Measurements from ENCODE around the gene DEF6.

DNA sequence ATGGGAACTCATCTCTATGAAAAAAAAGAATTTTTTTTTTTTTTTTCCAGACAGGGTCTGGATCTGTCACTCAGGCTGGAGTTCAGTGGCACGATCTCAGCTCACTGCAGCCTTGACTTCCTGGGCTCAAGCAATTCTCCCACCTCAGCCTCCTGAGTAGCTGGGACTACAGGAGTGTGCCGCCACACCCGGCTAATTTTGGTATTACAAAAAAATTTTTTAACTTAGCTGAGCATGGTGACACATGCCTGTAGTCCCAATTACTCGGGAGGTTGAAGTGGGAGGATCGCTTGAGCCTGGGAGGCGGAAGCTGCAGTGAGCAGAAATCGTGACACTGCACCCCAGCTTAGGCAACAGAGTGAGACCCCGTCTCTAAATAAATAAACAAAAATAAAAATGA, 7.5 kb downstream of the DEF6 start:
- no peak for TF ChIP-seq RAD21 (IDR thresholded peaks at IDR 0.05 in 1 of 2, conservative IDR thresholded peaks at IDR 0.05 in 1 of 2; ENCODE audit: low read depth in 2 of 2, low read length in 2 of 2)
- TF ChIP-seq, protein P1, sequence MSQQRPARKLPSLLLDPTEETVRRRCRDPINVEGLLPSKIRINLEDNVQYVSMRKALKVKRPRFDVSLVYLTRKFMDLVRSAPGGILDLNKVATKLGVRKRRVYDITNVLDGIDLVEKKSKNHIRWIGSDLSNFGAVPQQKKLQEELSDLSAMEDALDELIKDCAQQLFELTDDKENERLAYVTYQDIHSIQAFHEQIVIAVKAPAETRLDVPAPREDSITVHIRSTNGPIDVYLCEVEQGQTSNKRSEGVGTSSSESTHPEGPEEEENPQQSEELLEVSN (IDR thresholded peaks at IDR 0.05) = no peak
- no peak for TF ChIP-seq TCF12 (IDR thresholded peaks at IDR 0.05; ENCODE audit: low read depth, low read length)
- no peak for TF ChIP-seq SUZ12 (IDR thresholded peaks at IDR 0.05; ENCODE audit: low read length)
- TF ChIP-seq, protein P2, sequence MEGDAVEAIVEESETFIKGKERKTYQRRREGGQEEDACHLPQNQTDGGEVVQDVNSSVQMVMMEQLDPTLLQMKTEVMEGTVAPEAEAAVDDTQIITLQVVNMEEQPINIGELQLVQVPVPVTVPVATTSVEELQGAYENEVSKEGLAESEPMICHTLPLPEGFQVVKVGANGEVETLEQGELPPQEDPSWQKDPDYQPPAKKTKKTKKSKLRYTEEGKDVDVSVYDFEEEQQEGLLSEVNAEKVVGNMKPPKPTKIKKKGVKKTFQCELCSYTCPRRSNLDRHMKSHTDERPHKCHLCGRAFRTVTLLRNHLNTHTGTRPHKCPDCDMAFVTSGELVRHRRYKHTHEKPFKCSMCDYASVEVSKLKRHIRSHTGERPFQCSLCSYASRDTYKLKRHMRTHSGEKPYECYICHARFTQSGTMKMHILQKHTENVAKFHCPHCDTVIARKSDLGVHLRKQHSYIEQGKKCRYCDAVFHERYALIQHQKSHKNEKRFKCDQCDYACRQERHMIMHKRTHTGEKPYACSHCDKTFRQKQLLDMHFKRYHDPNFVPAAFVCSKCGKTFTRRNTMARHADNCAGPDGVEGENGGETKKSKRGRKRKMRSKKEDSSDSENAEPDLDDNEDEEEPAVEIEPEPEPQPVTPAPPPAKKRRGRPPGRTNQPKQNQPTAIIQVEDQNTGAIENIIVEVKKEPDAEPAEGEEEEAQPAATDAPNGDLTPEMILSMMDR (IDR thresholded peaks at IDR 0.05; ENCODE audit: control extremely low read depth in 1 of 3, insufficient read depth in 1 of 3, low read depth in 1 of 3, low read length in 3 of 3) = 0 out of 4 replicates have a peak, but pooled peaks of 1 of the 3 experiments have one; percentile 4
- TF ChIP-seq, protein P3, sequence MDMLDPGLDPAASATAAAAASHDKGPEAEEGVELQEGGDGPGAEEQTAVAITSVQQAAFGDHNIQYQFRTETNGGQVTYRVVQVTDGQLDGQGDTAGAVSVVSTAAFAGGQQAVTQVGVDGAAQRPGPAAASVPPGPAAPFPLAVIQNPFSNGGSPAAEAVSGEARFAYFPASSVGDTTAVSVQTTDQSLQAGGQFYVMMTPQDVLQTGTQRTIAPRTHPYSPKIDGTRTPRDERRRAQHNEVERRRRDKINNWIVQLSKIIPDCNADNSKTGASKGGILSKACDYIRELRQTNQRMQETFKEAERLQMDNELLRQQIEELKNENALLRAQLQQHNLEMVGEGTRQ (IDR thresholded peaks at IDR 0.05; ENCODE audit: low read length) = no peak
- TF ChIP-seq KDM1A (IDR thresholded peaks at IDR 0.05; ENCODE audit: borderline replicate concordance, low read length) = no peak
- no peak for TF ChIP-seq POLR2AphosphoS5 (IDR thresholded peaks at IDR 0.05; ENCODE audit: low read depth, low read length)
- no peak for TF ChIP-seq RFX5 (IDR thresholded peaks at IDR 0.05; ENCODE audit: borderline replicate concordance, low read depth, low read length)
- TF ChIP-seq, protein P4, sequence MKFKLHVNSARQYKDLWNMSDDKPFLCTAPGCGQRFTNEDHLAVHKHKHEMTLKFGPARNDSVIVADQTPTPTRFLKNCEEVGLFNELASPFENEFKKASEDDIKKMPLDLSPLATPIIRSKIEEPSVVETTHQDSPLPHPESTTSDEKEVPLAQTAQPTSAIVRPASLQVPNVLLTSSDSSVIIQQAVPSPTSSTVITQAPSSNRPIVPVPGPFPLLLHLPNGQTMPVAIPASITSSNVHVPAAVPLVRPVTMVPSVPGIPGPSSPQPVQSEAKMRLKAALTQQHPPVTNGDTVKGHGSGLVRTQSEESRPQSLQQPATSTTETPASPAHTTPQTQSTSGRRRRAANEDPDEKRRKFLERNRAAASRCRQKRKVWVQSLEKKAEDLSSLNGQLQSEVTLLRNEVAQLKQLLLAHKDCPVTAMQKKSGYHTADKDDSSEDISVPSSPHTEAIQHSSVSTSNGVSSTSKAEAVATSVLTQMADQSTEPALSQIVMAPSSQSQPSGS (IDR thresholded peaks at IDR 0.05; ENCODE audit: low read length) = no peak
- TF ChIP-seq CEBPB (IDR thresholded peaks at IDR 0.05; ENCODE audit: low read depth, low read length) = no peak
- no peak for TF ChIP-seq SP4 (IDR thresholded peaks at IDR 0.05; ENCODE audit: low read length)
- no peak for TF ChIP-seq CBX8 (IDR thresholded peaks at IDR 0.05; ENCODE audit: borderline replicate concordance, low read depth, low read length)
- TF ChIP-seq EZH2 (IDR thresholded peaks at IDR 0.05; ENCODE audit: low read depth, low read length, severe bottlenecking) = no peak
